ENCODE results near the gene PAK5.

PAK5 gene

DNA sequence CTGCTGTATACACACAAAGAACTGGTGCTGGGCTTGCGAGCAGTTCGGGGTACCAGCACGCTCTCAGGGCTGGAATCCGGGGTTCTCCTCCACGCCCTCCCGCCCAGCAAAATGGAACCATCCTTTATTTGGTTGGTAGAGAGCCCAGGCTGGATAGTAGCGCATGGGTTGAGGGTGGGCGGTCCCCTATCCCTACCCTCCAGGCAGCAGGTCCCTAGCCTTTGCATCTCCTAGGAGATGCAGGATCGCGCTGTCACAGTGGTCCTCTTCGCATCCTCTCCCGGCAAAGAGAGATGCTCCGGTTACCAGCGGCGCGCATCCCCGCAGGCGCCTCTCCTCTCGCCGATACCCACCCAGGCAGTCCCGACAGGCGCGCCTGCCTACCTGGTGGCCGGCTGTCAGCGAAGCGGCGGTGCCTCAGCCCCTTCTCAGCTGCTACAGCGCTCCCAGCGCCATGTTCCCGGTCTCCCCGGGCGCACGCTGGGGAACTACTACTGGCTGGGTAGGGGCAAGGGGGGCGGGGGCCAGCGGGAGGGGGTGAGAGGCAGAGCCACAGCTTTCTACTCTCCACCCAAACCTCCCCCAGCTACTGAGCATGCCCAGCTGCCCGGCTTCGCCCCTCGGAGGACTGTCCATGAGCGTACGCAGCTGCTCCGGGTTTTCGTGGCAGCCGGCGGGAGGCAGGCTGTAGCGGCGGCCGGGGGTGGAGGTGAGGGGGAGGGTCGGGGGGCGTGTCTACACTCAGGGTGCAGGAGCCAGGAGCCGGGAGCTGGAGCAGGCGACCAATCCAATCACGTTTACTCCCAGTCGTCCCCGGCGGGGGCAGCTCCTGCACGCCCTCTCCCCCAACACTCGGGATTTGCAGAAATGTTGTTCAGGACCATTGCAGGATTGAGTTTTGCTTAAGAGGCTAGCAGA lies at the start of gene PAK5:
TSS of gene PAK5 (minus strand) at position 699 of the 918 bp plus-strand sequence. CDS start 194,748 bp downstream, outside the sequence.
- TF ChIP-seq, protein P1, sequence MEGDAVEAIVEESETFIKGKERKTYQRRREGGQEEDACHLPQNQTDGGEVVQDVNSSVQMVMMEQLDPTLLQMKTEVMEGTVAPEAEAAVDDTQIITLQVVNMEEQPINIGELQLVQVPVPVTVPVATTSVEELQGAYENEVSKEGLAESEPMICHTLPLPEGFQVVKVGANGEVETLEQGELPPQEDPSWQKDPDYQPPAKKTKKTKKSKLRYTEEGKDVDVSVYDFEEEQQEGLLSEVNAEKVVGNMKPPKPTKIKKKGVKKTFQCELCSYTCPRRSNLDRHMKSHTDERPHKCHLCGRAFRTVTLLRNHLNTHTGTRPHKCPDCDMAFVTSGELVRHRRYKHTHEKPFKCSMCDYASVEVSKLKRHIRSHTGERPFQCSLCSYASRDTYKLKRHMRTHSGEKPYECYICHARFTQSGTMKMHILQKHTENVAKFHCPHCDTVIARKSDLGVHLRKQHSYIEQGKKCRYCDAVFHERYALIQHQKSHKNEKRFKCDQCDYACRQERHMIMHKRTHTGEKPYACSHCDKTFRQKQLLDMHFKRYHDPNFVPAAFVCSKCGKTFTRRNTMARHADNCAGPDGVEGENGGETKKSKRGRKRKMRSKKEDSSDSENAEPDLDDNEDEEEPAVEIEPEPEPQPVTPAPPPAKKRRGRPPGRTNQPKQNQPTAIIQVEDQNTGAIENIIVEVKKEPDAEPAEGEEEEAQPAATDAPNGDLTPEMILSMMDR (IDR thresholded peaks at IDR 0.05; ENCODE audit: control insufficient read depth, insufficient read depth, low read depth, low read length, missing control alignments): no peak
- no peak for DNase-seq (ENCODE audit: low read depth)
- no peak within 1 kb of the TSS for H3K4me3 ChIP-seq (ENCODE audit: control insufficient read depth, low read depth, low read length)

DNA sequence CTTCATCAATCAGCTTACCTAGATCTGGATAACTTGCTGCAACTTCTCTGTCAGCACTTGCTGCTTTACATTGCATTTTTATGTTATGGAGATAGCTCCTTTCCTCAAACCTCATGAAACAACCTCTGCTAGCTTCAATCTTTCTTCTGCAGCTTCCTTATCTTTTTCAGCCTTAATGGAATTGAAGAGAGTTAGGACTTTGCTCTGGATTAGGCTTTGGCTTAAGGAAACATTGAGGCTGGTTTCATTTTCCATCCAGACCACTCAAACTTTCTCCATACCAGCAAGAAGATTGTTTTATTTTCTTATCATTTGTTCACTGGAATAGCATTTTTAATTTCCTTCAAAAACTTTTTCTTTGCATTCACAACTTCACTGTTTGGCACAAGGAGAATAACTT lies 48.8 kb upstream of the PAK5 start:
- H3K4me3 ChIP-seq (ENCODE audit: control insufficient read depth, low read depth, low read length): no peak overlapping the region
- TF ChIP-seq, protein P1 (IDR thresholded peaks at IDR 0.05; ENCODE audit: control insufficient read depth, insufficient read depth, low read depth, low read length, missing control alignments): no peak
- no peak for DNase-seq (ENCODE audit: low read depth)

DNA sequence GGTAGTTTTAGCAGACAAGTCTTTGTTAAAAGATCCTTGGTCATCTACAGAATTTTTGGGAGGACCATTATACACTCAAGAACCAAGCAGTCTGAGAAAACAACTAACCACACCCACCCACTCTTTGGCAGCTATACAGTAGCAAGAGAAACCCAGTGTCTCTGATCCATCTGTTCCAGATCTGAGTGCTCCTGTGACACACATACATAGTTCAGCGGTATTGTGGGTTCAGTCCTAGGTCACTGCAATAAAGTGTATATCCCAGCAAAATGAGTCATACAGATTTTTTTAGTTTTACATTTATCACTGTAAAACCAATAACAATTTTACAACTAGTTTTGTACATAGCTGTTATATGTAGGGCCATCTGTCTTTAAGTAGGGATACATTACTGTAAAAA lies 47.4 kb upstream of the PAK5 start:
- no peak overlapping the region for H3K4me3 ChIP-seq (ENCODE audit: control insufficient read depth, low read depth, low read length)
- no peak for DNase-seq (ENCODE audit: low read depth)
- TF ChIP-seq, protein P1 (IDR thresholded peaks at IDR 0.05; ENCODE audit: control insufficient read depth, insufficient read depth, low read depth, low read length, missing control alignments): no peak

DNA sequence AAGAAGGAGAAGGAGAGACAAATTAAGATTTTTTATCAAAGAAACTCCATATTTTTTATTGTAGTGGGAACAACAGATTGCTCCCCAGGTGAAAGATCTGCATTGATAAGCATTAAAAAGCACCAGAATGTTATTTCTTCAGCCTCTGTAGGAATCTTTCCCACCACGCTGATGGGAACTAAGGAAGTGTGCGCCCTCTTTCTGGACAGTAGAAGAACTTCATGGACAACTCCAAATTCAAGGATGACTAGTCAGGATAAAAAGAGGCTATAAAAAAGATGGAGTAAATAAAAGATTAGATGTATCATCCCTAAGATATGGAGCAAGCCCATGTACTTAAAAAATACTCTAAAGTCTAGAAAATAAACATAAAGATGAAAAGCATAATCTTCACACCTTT lies 45.8 kb upstream of the PAK5 start:
- DNase-seq (ENCODE audit: low read depth): no peak
- H3K4me3 ChIP-seq (ENCODE audit: control insufficient read depth, low read depth, low read length): no peak overlapping the region
- TF ChIP-seq, protein P1 (IDR thresholded peaks at IDR 0.05; ENCODE audit: control insufficient read depth, insufficient read depth, low read depth, low read length, missing control alignments): no peak

DNA sequence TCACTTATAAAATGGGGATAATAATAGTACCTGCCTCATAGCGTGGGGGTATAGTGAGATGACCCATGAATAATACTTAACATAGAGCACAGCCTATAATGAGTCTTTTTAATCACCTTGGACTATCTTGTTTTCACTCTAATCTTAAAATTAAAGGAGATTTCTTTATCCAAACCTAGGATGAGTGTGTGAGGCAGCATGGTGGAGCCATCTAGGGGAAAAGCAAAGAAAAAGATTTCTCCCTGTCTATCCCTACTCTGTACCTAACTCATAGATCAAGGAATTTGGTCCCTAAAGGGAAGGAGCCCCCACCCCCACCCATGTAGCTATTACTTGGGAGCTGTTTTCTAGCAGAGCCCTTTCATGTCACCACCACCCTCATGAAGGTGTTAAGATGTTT lies 45.2 kb upstream of the PAK5 start:
- DNase-seq (ENCODE audit: low read depth): no peak
- H3K4me3 ChIP-seq (ENCODE audit: control insufficient read depth, low read depth, low read length): no peak overlapping the region
- TF ChIP-seq, protein P1 (IDR thresholded peaks at IDR 0.05; ENCODE audit: control insufficient read depth, insufficient read depth, low read depth, low read length, missing control alignments): no peak

DNA sequence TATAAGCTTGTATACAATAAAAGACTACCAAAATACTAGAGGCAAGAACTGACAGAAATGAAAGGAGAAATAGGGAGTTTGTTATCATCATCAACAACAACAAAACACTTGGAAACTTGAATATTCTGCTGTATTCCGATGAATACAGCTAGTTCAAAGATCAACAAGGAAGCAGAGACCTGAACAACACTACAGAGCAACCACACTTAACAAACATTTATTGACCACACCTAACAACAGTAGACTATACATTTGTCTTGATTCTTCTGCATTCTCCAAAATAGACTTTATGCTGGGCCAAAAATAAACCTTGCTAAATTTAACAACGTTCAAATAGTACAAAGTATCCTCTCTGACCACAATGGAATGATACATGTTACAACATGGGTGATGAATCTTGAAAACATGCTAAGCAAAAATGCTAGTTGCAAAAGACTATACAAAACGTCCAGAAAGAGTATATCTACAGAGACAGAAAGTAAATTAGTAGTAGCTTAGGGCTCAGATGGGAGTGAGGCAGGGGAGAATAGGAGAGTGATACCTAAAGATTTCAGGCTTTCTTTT lies 39.1 kb upstream of the PAK5 start:
- H3K4me3 ChIP-seq (ENCODE audit: control insufficient read depth, low read depth, low read length): no peak overlapping the region
- DNase-seq (ENCODE audit: low read depth): no peak
- TF ChIP-seq, protein P1 (IDR thresholded peaks at IDR 0.05; ENCODE audit: control insufficient read depth, insufficient read depth, low read depth, low read length, missing control alignments): no peak
